NCI-H510A treated with DMSO at 0.1 percent for 48 hours (cell line): ENCODE measurements around the gene ATG4A.

Experiments
- DNase-seq: peaks from one replicate; lab custom pipeline; 2025; lab: John Stamatoyannopoulos, UW

Gene ATG4A

GRCh38 chrX:108168961-108169740 lies 77.6 kb downstream of the ATG4A start:
- no peak for DNase-seq

- DNase-seq: no peak
Observed at GRCh38 chrX:108169768-108170167, 78.2 kb downstream of the ATG4A start.

- DNase-seq: no peak
Observed at GRCh38 chrX:108171671-108172070, 80.1 kb downstream of the ATG4A start.

- no peak for DNase-seq
Observed at GRCh38 chrX:108173874-108174273, 82.3 kb downstream of the ATG4A start.

- no peak for DNase-seq
Observed at GRCh38 chrX:108177351-108178142, 86.0 kb downstream of the ATG4A start.

- no peak for DNase-seq
Observed at GRCh38 chrX:108178143-108178498, 86.5 kb downstream of the ATG4A start.

GRCh38 chrX:108186811-108187210 lies 95.2 kb downstream of the ATG4A start:
- no peak for DNase-seq

GRCh38 chrX:108198420-108198819 lies 106.8 kb downstream of the ATG4A start:
- no peak for DNase-seq

GRCh38 chrX:108199041-108199440 lies 107.5 kb downstream of the ATG4A start:
- DNase-seq: no peak

GRCh38 chrX:108199691-108200090 lies 108.1 kb downstream of the ATG4A start:
- DNase-seq: peak; percentile 3

GRCh38 chrX:108203540-108203939 lies 112.0 kb downstream of the ATG4A start:
- no peak for DNase-seq
